HT-29 (cell line): Measurements from ENCODE around the gene SUSD3. TPM values are rescaled to one million over a fixed set of nuclear protein-coding genes. Genes with fewer than 3 reads are reported as not detected.
"Not testable (repeated sequence)": the region's sequence is repeated elsewhere in the genome, so short reads cannot be mapped to it uniquely, and the experiment has no call there.

Experiments used
- DNase-seq: peaks from one replicate; pipeline ENCODE4 v3.0.0-alpha.2; 2015; ENCODE audit warnings: low spot score
- total RNA-seq: library from RNA; depleted of rRNA; stranded (reverse); fragments of >200 nt; shearing (Covaris generic); gene quantifications from 2 replicates; pipeline ENCODE4 v1.2.3, GENCODE V29; 2014

The SUSD3 gene
- total RNA-seq, 1 experiment from 2014 or later: 4.5 TPM

GRCh38 chr9:93091453-93092081 is 33.1 kb downstream of the SUSD3 start:
- peak; percentile 90 for DNase-seq

- no peak for DNase-seq
Observed at GRCh38 chr9:93092251-93092991, 33.9 kb downstream of the SUSD3 start.

GRCh38 chr9:93093127-93093876 is 34.8 kb downstream of the SUSD3 start:
- no peak for DNase-seq

GRCh38 chr9:93093877-93094657 is 35.6 kb downstream of the SUSD3 start:
- DNase-seq: no peak

GRCh38 chr9:93094658-93095204 is 36.2 kb downstream of the SUSD3 start:
- no peak for DNase-seq

- DNase-seq: peak; percentile 99
Observed at GRCh38 chr9:93095205-93096130, 37.0 kb downstream of the SUSD3 start.

GRCh38 chr9:93096131-93096802 is 37.8 kb downstream of the SUSD3 start, which contains the start of gene CARD19:
Gene CARD19 (plus strand): TSS chr9:93096217. CDS start chr9:93096346, 129 bp downstream.
- DNase-seq: peak; percentile 52

- peak; percentile 21 for DNase-seq
Observed at GRCh38 chr9:93096811-93097382, 38.4 kb downstream of the SUSD3 start.

GRCh38 chr9:93097511-93098201 is 39.2 kb downstream of the SUSD3 start:
- DNase-seq: peak; percentile 17

GRCh38 chr9:93098236-93098946 is 39.9 kb downstream of the SUSD3 start:
- peak; percentile 82 for DNase-seq

- no peak for DNase-seq
Observed at GRCh38 chr9:93099551-93100275, 41.2 kb downstream of the SUSD3 start.

GRCh38 chr9:93100276-93100636 is 41.8 kb downstream of the SUSD3 start:
- DNase-seq: no peak

GRCh38 chr9:93101086-93101485 is 42.6 kb downstream of the SUSD3 start:
- DNase-seq: not testable (repeated sequence)

- no peak for DNase-seq
Observed at GRCh38 chr9:93105620-93106019, 47.1 kb downstream of the SUSD3 start.

GRCh38 chr9:93107151-93107824 is 48.8 kb downstream of the SUSD3 start:
- DNase-seq: no peak

- no peak for DNase-seq
Observed at GRCh38 chr9:93107825-93108161, 49.3 kb downstream of the SUSD3 start.
